Measurements from ENCODE around the gene GRHPR.

Gene GRHPR

DNA sequence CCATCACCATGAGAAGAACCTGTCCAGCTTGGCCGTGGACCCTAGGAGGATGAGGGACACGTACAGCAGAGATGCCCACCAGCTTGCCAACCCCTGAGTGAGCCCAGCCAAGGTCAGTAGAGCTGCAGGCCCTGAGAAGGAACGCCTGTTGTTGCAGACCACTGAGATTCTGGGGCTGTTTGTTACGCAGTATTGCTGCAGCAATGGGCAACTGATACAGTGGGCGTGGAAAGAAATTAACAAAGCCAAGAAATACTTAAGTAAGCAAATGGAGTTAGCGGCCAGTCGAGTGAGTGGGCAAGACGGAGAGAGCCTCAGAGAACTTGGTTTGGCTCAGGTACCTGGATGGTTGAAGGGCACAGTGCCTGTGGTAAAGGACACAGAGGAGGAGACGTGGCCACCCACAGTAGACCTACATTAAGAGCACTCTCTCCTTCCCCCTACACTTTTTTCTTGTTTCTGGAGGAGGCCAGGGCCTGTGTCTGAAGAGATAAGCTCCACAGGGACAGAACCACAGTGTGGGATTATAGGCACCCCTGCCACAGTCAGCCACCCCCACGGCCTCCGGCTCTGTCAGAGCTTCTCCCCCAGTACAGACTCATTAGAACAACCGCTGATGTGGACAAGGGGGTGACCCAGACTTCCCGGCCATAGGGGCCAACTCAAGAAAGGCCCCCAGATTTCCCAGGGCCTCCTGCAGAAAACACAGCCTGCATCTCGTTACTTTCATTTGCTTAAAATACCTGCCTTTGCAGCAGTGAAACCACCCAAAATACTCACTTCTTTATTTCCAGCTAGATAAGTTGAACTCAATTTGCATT lies 40.1 kb upstream of the GRHPR start:
- Histone ChIP-seq H3K4me1 (ENCODE audit: control insufficient read depth, insufficient read depth, low read length, unreplicated experiment) (no peaks in the 10 kb centered on the region), H3K27ac (ENCODE audit: low read depth, low read length) (no peak overlapping the region), H3K27me3 (ENCODE audit: insufficient read depth, low read length) (peaks cover 12% of the 10 kb centered on the region; the same call in 1 of the 2 replicates), H3K79me2 (ENCODE audit: control insufficient read depth, insufficient read depth, low read length, unreplicated experiment) (no peaks in the 10 kb centered on the region), H2AFZ (ENCODE audit: low read length, unreplicated experiment) (no peak overlapping the region), H3K36me3 (ENCODE audit: insufficient read depth, low read length) (no peaks in the 10 kb centered on the region), H3K4me3 (ENCODE audit: low read depth, low read length) (no peak overlapping the region)

DNA sequence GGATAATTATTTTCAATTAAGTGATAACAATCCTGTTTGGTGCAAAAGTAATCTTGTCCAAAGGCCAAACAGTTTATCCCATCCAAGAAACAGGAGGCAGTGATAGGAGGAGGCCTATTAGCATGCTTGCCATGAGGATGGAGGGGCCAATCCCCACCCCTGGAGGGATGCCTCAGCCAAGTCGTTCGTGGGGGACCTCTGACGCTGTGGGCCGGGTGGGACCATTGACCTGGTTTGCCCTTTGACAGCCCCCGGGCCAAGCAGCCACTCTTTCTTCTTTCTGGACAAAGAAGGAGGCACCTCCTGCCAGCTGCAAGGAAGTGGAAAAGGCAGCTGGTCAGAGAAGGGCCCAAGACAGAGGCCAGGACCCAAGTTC lies 39.5 kb upstream of the GRHPR start:
- Histone ChIP-seq H3K27ac (ENCODE audit: low read depth, low read length) (no peak overlapping the region), H3K4me1 (ENCODE audit: control insufficient read depth, insufficient read depth, low read length, unreplicated experiment) (no peaks in the 10 kb centered on the region), H3K27me3 (ENCODE audit: insufficient read depth, low read length) (peaks cover 12% of the 10 kb centered on the region; the same call in 1 of the 2 replicates), H3K36me3 (ENCODE audit: insufficient read depth, low read length) (no peaks in the 10 kb centered on the region), H3K79me2 (ENCODE audit: control insufficient read depth, insufficient read depth, low read length, unreplicated experiment) (no peaks in the 10 kb centered on the region), H2AFZ (ENCODE audit: low read length, unreplicated experiment) (no peak overlapping the region), H3K4me3 (ENCODE audit: low read depth, low read length) (no peak overlapping the region)

GRCh38 chr9:37383393-37383792 lies 39.1 kb upstream of the GRHPR start:
- peaks cover 8% of the 10 kb centered on the region; the same call in 1 of the 2 replicates for H3K27me3 ChIP-seq (ENCODE audit: insufficient read depth, low read length)
- no peak overlapping the region for H3K27ac ChIP-seq (ENCODE audit: low read depth, low read length)
- H3K36me3 ChIP-seq (ENCODE audit: insufficient read depth, low read length): no peaks in the 10 kb centered on the region
- H2AFZ ChIP-seq (ENCODE audit: low read length, unreplicated experiment): no peak overlapping the region
- no peaks in the 10 kb centered on the region for H3K4me1 ChIP-seq (ENCODE audit: control insufficient read depth, insufficient read depth, low read length, unreplicated experiment)
- no peak overlapping the region for H3K4me3 ChIP-seq (ENCODE audit: low read depth, low read length)
- H3K79me2 ChIP-seq (ENCODE audit: control insufficient read depth, insufficient read depth, low read length, unreplicated experiment): no peaks in the 10 kb centered on the region

DNA sequence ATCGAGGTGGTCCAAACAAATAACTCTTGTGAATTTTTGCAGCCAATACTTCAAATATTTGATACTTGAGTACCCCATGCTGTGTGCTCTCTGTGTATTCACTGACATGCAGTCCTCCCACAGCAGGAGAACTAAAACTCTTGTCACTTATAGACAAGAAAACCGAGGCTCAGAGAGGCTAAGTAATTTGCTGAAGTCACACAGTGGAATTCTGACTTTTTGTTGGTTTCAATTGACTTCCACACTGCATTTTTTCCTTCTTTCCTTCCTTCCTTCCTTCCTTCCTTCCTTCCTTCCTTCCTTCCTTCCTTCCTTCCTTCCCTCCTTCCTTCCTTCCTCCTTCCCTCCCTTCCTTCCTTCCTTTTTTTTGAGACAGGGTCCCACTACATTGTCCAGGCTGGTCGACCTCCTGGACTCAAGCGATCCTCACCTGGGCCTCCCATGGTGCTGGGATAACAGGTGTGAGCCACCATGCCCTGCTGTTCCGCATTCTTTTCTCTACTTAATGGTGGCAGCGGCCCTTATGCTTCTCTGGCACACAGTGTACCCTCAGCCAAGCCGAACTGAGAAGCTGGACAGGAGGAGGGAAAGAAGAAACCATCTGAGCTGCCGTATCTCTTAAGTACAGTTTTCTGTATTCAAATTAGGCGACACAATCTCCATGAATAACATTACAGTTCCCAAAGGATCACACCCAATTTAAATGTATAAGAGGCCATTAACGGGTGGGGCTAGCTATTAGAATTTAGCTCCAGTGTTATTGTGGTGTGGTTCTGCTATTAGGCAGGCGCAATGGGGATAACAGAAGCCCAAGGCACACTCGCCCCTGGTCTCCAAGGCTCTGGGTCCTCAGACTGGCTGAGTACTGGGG lies 38.4 kb upstream of the GRHPR start:
- Histone ChIP-seq H3K4me1 (ENCODE audit: control insufficient read depth, insufficient read depth, low read length, unreplicated experiment) (no peaks in the 10 kb centered on the region), H2AFZ (ENCODE audit: low read length, unreplicated experiment) (no peak overlapping the region), H3K27ac (ENCODE audit: low read depth, low read length) (no peak overlapping the region), H3K4me3 (ENCODE audit: low read depth, low read length) (no peak overlapping the region), H3K27me3 (ENCODE audit: insufficient read depth, low read length) (0 out of 2 replicates have a peak, but pooled peaks cover 4% of the 10 kb centered on the region), H3K36me3 (ENCODE audit: insufficient read depth, low read length) (no peaks in the 10 kb centered on the region), H3K79me2 (ENCODE audit: control insufficient read depth, insufficient read depth, low read length, unreplicated experiment) (no peaks in the 10 kb centered on the region)

DNA sequence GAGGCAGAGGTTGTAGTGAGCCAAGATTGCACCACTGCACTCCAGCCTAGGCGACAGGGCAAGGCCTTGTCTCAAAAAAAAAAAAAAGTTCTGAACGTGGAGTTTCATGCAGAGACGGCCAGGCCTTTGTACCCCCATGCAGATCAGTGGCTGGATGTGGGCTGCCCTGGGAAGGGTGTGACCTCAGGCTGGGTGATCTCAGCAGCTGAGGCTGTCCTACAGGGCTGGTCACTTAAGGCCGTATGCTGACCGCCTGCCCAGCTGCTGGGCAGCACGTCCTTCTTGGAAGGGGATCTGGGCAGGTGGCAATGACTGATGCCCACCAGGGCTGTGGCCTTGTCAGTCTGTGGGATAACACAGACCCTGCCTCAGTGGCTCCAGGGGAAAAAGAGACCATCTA lies 37.2 kb upstream of the GRHPR start:
- Histone ChIP-seq H3K27ac (ENCODE audit: low read depth, low read length) (no peak overlapping the region), H3K4me1 (ENCODE audit: control insufficient read depth, insufficient read depth, low read length, unreplicated experiment) (no peaks in the 10 kb centered on the region), H3K4me3 (ENCODE audit: low read depth, low read length) (no peak overlapping the region), H2AFZ (ENCODE audit: low read length, unreplicated experiment) (no peak overlapping the region), H3K79me2 (ENCODE audit: control insufficient read depth, insufficient read depth, low read length, unreplicated experiment) (no peaks in the 10 kb centered on the region), H3K27me3 (ENCODE audit: insufficient read depth, low read length) (0 out of 2 replicates have a peak, but pooled peaks cover 4% of the 10 kb centered on the region), H3K36me3 (ENCODE audit: insufficient read depth, low read length) (no peaks in the 10 kb centered on the region)

DNA sequence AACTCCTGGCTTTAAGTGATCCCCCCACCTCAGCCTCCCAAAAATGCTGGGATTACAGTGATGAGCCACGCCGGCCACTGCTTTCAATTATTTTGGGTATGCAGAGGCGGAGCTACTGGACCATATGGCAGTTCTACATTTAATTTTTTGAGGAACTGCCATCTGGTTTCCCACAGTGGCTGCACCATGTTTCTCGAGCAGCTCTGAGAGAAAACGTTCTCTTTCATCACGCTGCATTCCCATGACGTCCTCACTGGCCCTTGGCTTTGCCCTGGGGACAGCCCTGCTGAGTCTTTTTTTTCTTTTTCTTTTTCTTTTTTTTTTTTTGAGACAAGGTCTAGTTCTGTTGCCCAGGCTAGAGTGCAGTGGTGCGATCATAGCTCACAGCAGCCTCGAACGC lies 35.5 kb upstream of the GRHPR start:
- Histone ChIP-seq H3K4me1 (ENCODE audit: control insufficient read depth, insufficient read depth, low read length, unreplicated experiment) (no peaks in the 10 kb centered on the region), H3K27me3 (ENCODE audit: insufficient read depth, low read length) (no peaks in the 10 kb centered on the region), H3K79me2 (ENCODE audit: control insufficient read depth, insufficient read depth, low read length, unreplicated experiment) (no peaks in the 10 kb centered on the region), H3K4me3 (ENCODE audit: low read depth, low read length) (no peak overlapping the region), H2AFZ (ENCODE audit: low read length, unreplicated experiment) (no peak overlapping the region), H3K27ac (ENCODE audit: low read depth, low read length) (no peak overlapping the region), H3K36me3 (ENCODE audit: insufficient read depth, low read length) (no peaks in the 10 kb centered on the region)

DNA sequence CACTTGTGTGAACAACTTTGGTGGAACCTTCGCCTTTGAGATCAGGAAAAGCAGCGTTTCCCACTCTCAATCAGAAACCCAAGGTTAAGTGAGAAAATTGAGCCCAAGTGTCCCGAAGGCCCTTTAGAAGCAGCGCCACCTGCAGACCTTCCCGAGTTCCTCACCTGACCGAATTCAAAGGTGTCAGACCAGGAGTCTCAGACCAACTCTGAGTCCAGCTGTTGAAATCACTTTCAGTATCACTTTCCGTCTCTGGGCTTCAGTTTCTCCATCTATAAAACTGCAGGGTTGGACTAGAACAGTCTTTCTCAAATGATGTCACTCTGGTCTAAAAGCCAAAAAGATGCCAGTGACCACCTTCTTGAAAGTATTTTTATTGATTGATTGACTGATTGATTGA lies 31.7 kb upstream of the GRHPR start:
- H3K27me3 ChIP-seq (ENCODE audit: insufficient read depth, low read length): 0 out of 2 replicates have a peak, but pooled peaks cover 5% of the 10 kb centered on the region
- no peak overlapping the region for H3K27ac ChIP-seq (ENCODE audit: low read depth, low read length)
- H3K36me3 ChIP-seq (ENCODE audit: insufficient read depth, low read length): no peaks in the 10 kb centered on the region
- H3K79me2 ChIP-seq (ENCODE audit: control insufficient read depth, insufficient read depth, low read length, unreplicated experiment): no peaks in the 10 kb centered on the region
- H3K4me1 ChIP-seq (ENCODE audit: control insufficient read depth, insufficient read depth, low read length, unreplicated experiment): no peaks in the 10 kb centered on the region
- H3K4me3 ChIP-seq (ENCODE audit: low read depth, low read length): no peak overlapping the region
- no peak overlapping the region for H2AFZ ChIP-seq (ENCODE audit: low read length, unreplicated experiment)

DNA sequence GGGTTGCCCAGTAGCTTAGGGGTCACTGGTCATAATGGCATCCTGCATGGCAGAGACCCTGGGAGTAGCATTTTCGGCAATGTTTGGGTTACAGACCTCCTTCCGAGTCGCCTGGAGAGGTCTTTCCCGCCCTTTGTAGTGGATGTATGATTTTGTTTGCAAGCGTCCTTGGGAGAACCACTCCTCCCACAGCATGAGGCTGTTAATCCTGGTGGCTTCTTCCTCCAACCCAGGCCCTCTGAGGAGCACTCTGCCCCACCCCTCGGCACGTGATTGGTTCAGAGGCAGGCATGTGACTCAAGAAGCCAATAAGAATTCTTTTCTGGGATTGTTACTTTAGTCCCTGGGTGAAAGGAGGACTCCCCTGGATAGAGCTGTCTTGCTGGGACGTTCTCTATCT lies 30.2 kb upstream of the GRHPR start:
- H3K27me3 ChIP-seq (ENCODE audit: insufficient read depth, low read length): 0 out of 2 replicates have a peak, but pooled peaks cover 5% of the 10 kb centered on the region
- no peaks in the 10 kb centered on the region for H3K4me1 ChIP-seq (ENCODE audit: control insufficient read depth, insufficient read depth, low read length, unreplicated experiment)
- no peak overlapping the region for H2AFZ ChIP-seq (ENCODE audit: low read length, unreplicated experiment)
- H3K27ac ChIP-seq (ENCODE audit: low read depth, low read length): no peak overlapping the region
- no peaks in the 10 kb centered on the region for H3K36me3 ChIP-seq (ENCODE audit: insufficient read depth, low read length)
- no peaks in the 10 kb centered on the region for H3K79me2 ChIP-seq (ENCODE audit: control insufficient read depth, insufficient read depth, low read length, unreplicated experiment)
- no peak overlapping the region for H3K4me3 ChIP-seq (ENCODE audit: low read depth, low read length)

DNA sequence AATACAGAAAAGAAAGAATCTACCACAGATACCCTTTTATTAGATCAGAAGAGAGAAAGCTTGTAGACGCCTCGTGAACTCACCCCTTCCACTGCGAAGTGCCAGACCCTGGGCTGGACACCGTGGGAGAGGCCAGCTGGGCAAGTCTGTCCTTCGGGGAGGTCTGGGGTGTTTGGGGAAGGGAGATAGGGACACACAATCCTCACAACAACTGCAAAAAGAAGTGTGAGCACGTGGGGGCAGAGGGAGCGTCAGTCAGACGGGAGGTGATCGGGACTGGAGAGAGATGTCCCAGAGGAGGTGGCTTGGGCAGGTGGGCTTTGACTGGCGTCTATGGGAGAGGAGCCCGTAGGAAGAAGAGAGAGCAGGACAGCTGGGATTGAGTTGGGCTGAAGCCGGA lies 27.3 kb upstream of the GRHPR start:
- H3K79me2 ChIP-seq (ENCODE audit: control insufficient read depth, insufficient read depth, low read length, unreplicated experiment): no peaks in the 10 kb centered on the region
- no peak overlapping the region for H3K27ac ChIP-seq (ENCODE audit: low read depth, low read length)
- no peaks in the 10 kb centered on the region for H3K4me1 ChIP-seq (ENCODE audit: control insufficient read depth, insufficient read depth, low read length, unreplicated experiment)
- H3K27me3 ChIP-seq (ENCODE audit: insufficient read depth, low read length): 0 out of 2 replicates have a peak, but pooled peaks cover 5% of the 10 kb centered on the region
- H3K36me3 ChIP-seq (ENCODE audit: insufficient read depth, low read length): no peaks in the 10 kb centered on the region
- no peak overlapping the region for H2AFZ ChIP-seq (ENCODE audit: low read length, unreplicated experiment)
- H3K4me3 ChIP-seq (ENCODE audit: low read depth, low read length): no peak overlapping the region

- H3K27me3 ChIP-seq (ENCODE audit: insufficient read depth, low read length): 0 out of 2 replicates have a peak, but pooled peaks cover 5% of the 10 kb centered on the region
- H3K4me3 ChIP-seq (ENCODE audit: low read depth, low read length): no peak overlapping the region
- H3K27ac ChIP-seq (ENCODE audit: low read depth, low read length): no peak overlapping the region
- no peaks in the 10 kb centered on the region for H3K4me1 ChIP-seq (ENCODE audit: control insufficient read depth, insufficient read depth, low read length, unreplicated experiment)
- no peaks in the 10 kb centered on the region for H3K36me3 ChIP-seq (ENCODE audit: insufficient read depth, low read length)
- H2AFZ ChIP-seq (ENCODE audit: low read length, unreplicated experiment): no peak overlapping the region
- no peaks in the 10 kb centered on the region for H3K79me2 ChIP-seq (ENCODE audit: control insufficient read depth, insufficient read depth, low read length, unreplicated experiment)
These were observed 26.8 kb upstream of the GRHPR start for GRCh38 chr9:37395663-37396062.
